ENCODE results near the gene DDT. TPM values are rescaled to one million over a fixed set of nuclear protein-coding genes. Genes with fewer than 3 reads are reported as not detected.
"Not testable (repeated sequence)": the region's sequence is repeated elsewhere in the genome, so short reads cannot be mapped to it uniquely, and the experiment has no call there.

Gene DDT
- polyA plus RNA-seq, 3 donors, result 73.3 to 91.4 (median 85.5) TPM

GRCh38 chr22:24002851-24003250, 28.6 kb upstream of the DDT start:
- no peak for DNase-seq (ENCODE audit: extremely low read depth in 1 of 11, low read depth in 9 of 11, low spot score in 4 of 11)

GRCh38 chr22:24002272-24002671, 28.0 kb upstream of the DDT start:
- no peak for DNase-seq (ENCODE audit: extremely low read depth in 1 of 11, low read depth in 9 of 11, low spot score in 4 of 11)

- DNase-seq (ENCODE audit: extremely low read depth in 1 of 11, low read depth in 9 of 11, low spot score in 4 of 11), result no peak
Measured at GRCh38 chr22:24001314-24001713, 27.1 kb upstream of the DDT start.

GRCh38 chr22:23999779-24000178, 25.5 kb upstream of the DDT start:
- DNase-seq (ENCODE audit: extremely low read depth in 1 of 11, low read depth in 9 of 11, low spot score in 4 of 11), result not testable (repeated sequence)

GRCh38 chr22:23997092-23997491, 22.9 kb upstream of the DDT start:
- DNase-seq (ENCODE audit: extremely low read depth in 1 of 11, low read depth in 9 of 11, low spot score in 4 of 11), result no peak

- DNase-seq (ENCODE audit: extremely low read depth in 1 of 11, low read depth in 9 of 11, low spot score in 4 of 11), result not testable (repeated sequence)
Measured at GRCh38 chr22:23993581-23994177, 19.4 kb upstream of the DDT start.

GRCh38 chr22:23993080-23993479, 18.8 kb upstream of the DDT start:
- DNase-seq (ENCODE audit: extremely low read depth in 1 of 11, low read depth in 9 of 11, low spot score in 4 of 11), result not testable (repeated sequence)

GRCh38 chr22:23989583-23990244, 15.5 kb upstream of the DDT start:
- not testable (repeated sequence) for DNase-seq (ENCODE audit: extremely low read depth in 1 of 11, low read depth in 9 of 11, low spot score in 4 of 11)

- not testable (repeated sequence) for DNase-seq (ENCODE audit: extremely low read depth in 1 of 11, low read depth in 9 of 11, low spot score in 4 of 11)
Measured at GRCh38 chr22:23986538-23987178, 12.4 kb upstream of the DDT start.

- not testable (repeated sequence) for DNase-seq (ENCODE audit: extremely low read depth in 1 of 11, low read depth in 9 of 11, low spot score in 4 of 11)
Measured at GRCh38 chr22:23986089-23986488, 11.8 kb upstream of the DDT start.

- peak in 4 of 11 donors; percentile 12 to 26 (median 24) for DNase-seq (ENCODE audit: extremely low read depth in 1 of 11, low read depth in 9 of 11, low spot score in 4 of 11)
Measured at GRCh38 chr22:23984430-23984829, 10.2 kb upstream of the DDT start.

GRCh38 chr22:23980567-23980966, 6.3 kb upstream of the DDT start:
- not testable (repeated sequence) for DNase-seq (ENCODE audit: extremely low read depth in 1 of 11, low read depth in 9 of 11, low spot score in 4 of 11)

GRCh38 chr22:23979557-23980240, 5.5 kb upstream of the DDT start, which contains the start of gene GSTT2:
Gene GSTT2, plus strand, starts transcription at chr22:23980134.
- DNase-seq (ENCODE audit: extremely low read depth in 1 of 11, low read depth in 9 of 11, low spot score in 4 of 11), result not testable (repeated sequence)

GRCh38 chr22:23977304-23977703, 3.1 kb upstream of the DDT start:
- not testable (repeated sequence) for DNase-seq (ENCODE audit: extremely low read depth in 1 of 11, low read depth in 9 of 11, low spot score in 4 of 11)

- DNase-seq (ENCODE audit: extremely low read depth in 1 of 11, low read depth in 9 of 11, low spot score in 4 of 11), result not testable (repeated sequence)
Measured at GRCh38 chr22:23974836-23975352, 653 bp upstream of the DDT start.

GRCh38 chr22:23971927-23972326, 2.3 kb downstream of the DDT start:
- DNase-seq (ENCODE audit: extremely low read depth in 1 of 11, low read depth in 9 of 11, low spot score in 4 of 11), result not testable (repeated sequence)

- DNase-seq (ENCODE audit: extremely low read depth in 1 of 11, low read depth in 9 of 11, low spot score in 4 of 11), result no peak
Measured at GRCh38 chr22:23970816-23971486, 3.3 kb downstream of the DDT start.

GRCh38 chr22:23970201-23970641, 4.0 kb downstream of the DDT start:
- no peak for DNase-seq (ENCODE audit: extremely low read depth in 1 of 11, low read depth in 9 of 11, low spot score in 4 of 11)

GRCh38 chr22:23969071-23969470, 5.2 kb downstream of the DDT start:
- DNase-seq (ENCODE audit: extremely low read depth in 1 of 11, low read depth in 9 of 11, low spot score in 4 of 11), result no peak
